CD4-positive, alpha-beta T cell treated with Interleukin-10 for 1 hour (primary cell): ENCODE measurements around the gene IL4R.
A peak's percentile ranks its signal among the peaks of the same experiment; 100 is the strongest.

Experiments used
- DNase-seq: peaks from one replicate; pipeline ENCODE4 v3.0.0-alpha.2; 2020

The IL4R gene

DNA sequence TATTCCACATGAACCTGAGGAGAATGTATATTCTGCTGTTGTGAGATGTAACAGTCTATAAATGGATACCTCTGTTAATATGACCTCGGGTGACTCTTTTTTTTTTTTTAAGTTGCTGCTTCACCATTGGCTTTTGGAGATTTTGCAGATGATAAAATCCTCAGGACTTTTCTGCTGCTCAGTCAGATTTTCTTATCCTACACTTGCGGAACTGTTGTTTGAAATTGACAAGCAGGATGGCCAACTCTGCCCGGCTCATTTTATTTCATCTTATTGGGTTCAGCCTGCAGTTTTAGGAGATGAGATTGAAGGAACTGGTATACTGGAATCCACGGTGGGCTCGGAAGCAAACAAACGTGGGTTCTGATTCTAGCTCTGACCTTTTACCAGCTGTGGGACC lies 19.3 kb downstream of the IL4R start:
- no peak for DNase-seq

GRCh38 chr16:27333549-27333948 lies 19.8 kb downstream of the IL4R start:
- no peak for DNase-seq

DNA sequence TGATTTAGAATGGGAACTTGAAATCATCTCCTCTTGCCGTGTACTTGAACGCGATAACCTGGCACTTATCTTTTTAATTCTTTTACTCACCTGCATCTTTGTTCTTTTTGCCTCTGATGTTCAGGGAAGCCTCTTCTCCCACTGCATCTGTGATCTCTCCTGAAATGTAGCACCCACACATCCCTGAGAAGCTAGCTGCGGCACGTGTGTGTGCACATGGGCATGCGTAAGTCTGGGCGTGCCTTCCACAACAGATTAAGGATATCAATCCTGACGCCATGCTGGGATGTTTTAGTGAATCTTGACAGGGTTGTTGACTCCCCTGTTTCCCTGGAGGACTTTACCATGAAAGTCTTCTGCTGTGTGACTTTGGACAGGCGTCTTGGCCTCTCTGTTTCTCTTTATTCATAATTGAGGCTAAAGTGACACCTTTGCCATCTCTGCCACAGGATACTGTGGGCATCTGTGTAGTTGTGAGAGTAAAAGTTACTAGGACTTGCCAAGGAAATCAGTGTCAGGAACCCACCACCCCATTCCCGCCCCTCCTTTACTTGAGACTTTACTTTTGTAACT lies 20.5 kb downstream of the IL4R start:
- no peak for DNase-seq

DNA sequence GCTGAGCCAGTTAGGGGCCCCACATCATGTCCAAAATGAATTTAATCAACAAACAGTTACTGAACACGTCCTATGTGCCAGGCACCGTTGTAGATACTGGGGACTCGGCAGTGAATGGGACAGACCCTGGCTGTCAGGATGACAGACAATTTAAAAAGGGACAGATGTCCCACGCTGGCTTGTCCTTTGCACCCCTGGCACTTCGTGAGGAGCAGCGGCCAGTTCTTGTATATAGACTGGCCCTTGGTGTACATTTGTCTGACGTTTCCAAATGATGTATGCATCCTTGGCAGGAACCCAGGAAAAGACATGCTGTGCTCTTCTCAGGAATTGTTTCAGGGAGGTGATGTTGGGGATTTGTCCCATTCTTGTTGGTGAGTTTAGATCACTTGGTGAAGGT lies 21.1 kb downstream of the IL4R start:
- DNase-seq, result no peak

DNA sequence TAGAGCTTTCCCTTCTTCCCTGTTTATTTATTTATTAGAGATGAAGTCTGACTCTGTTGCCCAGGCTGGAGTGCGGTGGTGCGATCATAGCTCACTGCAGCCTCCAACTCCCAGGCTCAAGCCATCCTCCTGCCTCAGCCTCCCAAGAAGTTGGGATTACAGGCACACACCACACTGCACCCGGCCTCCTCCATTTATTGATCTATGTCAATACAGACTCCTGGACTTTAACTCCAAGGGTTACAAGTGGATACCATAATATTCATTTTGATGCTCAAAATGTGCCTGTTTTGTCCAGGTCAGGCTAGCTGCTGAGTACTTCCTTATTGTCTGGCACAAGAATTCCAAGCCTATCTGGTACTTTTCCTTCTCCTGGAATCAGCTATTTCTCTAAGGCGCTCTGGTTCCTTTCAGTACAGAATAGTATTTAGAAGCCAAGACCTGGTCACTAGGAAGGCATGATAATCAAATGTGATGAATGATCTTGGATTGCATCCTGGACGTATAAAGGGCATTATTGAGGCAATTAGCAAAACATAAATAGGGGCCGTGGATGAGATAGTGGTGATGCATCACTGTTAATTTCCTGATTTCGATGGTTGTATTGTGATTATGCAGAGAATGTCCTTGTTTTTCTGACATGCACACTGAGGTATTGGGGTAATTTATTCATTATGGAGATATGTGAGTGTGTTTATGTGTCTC lies 21.7 kb downstream of the IL4R start:
- no peak for DNase-seq

GRCh38 chr16:27337024-27337423 lies 23.2 kb downstream of the IL4R start:
- no peak for DNase-seq

DNA sequence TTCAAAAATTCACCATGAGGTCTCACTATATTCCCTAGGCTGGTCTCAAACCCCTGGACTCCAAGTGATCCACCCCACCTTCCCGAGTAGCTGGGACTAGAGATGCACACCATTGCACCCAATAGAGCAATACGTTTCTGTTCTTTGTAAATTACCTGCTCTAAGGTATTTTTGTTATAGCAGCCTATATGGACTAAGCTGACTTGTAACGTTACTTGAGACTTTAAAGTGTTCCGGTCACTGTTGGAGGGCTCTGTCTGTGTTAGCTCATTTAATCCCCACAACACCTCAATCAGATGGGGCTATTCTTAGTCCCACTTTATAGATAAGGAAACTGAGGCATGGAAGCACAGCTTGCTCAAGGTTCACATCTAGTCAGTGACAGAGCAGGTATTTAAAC lies 25.4 kb downstream of the IL4R start:
- no peak for DNase-seq

GRCh38 chr16:27340654-27341053 lies 26.9 kb downstream of the IL4R start:
- DNase-seq, result no peak

DNA sequence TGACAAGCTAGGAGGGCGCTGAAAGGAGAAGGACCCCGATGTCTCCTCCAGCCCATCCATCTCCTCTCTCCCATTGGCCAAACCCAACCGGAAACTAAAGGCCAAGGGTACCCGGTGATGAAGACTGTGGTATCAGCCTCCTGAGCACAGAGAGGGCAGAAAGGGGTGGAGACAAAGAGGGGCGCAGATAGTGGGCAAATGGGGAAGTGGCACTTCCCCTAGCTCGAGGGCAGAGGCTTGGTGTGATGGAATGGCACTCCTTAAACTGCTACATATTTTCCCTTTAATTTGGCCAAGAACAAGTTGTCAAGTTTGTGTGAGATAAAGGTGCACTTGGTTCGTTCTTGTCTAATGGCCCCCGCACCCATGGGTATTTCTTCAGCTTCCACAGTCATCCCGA lies 27.8 kb downstream of the IL4R start:
- DNase-seq, result no peak

DNA sequence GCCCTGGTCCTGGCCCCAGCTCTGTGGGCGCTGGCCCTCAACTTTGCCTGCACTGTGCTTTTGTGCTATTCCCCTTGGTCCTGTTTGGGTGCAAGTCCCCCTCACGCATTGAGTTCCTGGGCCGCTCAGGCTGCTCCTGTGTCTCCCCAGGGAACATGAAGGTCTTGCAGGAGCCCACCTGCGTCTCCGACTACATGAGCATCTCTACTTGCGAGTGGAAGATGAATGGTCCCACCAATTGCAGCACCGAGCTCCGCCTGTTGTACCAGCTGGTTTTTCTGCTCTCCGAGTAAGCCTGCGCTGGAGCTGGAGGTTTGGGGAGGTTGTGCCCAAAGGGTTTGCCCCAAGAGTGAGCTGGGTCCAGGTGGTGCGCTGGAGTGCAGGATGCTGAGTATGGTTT lies 28.2 kb downstream of the IL4R start:
- DNase-seq, result no peak

DNA sequence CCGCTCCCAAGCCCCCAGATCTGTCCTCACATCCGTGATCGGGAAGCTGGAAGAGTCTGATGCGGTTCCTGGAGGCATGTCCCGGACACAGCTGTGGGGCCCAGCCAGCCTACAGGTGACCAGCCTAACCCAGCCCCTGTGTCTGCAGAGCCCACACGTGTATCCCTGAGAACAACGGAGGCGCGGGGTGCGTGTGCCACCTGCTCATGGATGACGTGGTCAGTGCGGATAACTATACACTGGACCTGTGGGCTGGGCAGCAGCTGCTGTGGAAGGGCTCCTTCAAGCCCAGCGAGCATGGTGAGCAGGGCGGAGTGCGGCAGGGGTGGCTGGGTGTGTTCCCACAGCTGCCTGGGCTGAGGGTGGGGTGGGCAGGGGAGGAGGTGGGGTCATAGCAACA lies 30.9 kb downstream of the IL4R start:
- no peak for DNase-seq

GRCh38 chr16:27345201-27345600 lies 31.4 kb downstream of the IL4R start:
- no peak for DNase-seq

- DNase-seq, result no peak
Observed at GRCh38 chr16:27346819-27347218, 33.0 kb downstream of the IL4R start.

GRCh38 chr16:27347930-27348685 lies 34.3 kb downstream of the IL4R start:
- no peak for DNase-seq

DNA sequence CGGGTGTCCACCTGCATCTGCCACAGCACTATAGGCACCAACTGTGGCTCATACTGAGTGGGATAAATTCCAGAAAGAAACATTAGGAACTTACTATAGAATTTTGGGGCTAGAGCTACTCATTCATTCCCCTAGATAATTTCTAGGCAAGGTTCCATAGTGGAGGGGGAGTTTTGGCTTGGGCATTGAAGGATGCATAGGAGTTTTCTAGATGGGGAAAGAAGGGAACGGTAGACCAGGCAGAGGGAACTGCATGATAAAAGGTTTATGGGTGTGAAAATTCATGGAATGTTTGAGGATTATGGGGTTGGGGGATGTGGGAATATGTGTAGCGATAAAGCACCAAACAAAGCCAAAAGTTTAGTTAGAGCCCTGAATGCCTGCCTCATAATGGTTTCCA lies 35.5 kb downstream of the IL4R start:
- no peak for DNase-seq

DNA sequence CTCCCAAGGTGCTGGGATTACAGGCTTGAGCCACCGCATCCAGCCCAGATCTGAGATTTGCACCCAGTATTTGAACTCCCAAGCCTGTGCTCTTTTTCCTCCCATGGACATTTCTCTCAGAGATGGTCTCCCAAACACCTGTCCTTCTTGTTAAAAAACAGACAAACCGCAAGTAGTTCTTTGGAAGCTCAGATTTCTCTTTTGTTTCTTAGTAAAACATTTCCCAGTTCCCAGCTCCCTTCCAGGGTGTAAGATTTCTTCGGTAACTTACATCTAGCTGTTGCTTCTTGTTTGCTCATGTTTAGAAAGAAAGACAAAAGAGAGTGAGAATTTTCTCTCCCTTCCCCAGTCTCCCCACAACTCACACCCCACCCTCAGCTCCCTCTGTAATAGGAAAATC lies 36.2 kb downstream of the IL4R start:
- DNase-seq, result no peak

GRCh38 chr16:27351989-27352388 lies 38.2 kb downstream of the IL4R start:
- DNase-seq, result no peak

DNA sequence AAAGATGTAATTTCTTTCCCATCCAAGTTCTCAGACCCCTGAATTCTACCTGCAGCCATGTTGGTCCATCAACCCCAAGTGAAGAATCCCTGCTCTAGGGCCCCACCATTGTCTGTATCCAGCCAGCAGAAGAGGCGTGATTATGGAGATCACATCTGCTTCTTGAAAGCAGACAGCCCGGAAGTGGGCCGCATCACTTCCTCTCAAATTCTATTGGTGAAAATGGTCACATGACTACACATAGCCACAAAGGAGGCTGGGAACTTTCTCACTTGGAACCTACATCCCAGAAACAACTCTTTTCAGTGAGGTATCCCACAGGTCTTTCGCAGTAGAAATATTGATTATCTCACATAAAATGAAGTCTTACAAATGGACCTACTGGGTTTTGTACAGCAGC lies 40.1 kb downstream of the IL4R start:
- no peak for DNase-seq

- DNase-seq, result peak; percentile 51
Observed at GRCh38 chr16:27355610-27356009, 41.8 kb downstream of the IL4R start.

- no peak for DNase-seq
Observed at GRCh38 chr16:27356794-27357193, 43.0 kb downstream of the IL4R start.

DNA sequence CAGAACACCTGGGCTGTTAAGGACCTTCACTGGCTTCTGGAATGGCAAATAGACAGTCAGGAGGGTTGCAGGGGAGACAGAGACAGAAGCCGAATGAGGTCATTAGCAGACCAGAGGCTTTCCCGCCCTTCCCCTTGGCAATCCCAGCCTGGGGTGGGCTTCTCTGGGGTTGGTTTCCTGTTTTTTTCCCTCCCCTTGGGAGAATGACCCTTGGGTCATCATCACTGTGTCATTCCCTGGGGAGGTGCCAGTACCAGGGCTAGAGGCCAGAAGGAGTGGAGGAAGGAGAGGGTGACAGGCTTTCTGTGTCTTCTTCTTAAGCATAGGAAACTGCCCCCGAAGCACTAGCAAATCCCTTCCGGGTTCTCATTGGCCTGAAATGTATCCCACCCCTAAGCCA lies 45.3 kb downstream of the IL4R start:
- DNase-seq, result no peak

GRCh38 chr16:27359615-27360014 lies 45.8 kb downstream of the IL4R start:
- no peak for DNase-seq

GRCh38 chr16:27361987-27362386 lies 48.2 kb downstream of the IL4R start:
- no peak for DNase-seq

DNA sequence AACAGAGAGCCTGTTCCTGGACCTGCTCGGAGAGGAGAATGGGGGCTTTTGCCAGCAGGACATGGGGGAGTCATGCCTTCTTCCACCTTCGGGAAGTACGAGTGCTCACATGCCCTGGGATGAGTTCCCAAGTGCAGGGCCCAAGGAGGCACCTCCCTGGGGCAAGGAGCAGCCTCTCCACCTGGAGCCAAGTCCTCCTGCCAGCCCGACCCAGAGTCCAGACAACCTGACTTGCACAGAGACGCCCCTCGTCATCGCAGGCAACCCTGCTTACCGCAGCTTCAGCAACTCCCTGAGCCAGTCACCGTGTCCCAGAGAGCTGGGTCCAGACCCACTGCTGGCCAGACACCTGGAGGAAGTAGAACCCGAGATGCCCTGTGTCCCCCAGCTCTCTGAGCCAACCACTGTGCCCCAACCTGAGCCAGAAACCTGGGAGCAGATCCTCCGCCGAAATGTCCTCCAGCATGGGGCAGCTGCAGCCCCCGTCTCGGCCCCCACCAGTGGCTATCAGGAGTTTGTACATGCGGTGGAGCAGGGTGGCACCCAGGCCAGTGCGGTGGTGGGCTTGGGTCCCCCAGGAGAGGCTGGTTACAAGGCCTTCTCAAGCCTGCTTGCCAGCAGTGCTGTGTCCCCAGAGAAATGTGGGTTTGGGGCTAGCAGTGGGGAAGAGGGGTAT lies 48.9 kb downstream of the IL4R start:
- DNase-seq, result no peak
